Stimulated activated CD4-positive, alpha-beta T cell treated with anti-CD3 and anti-CD28 coated beads, Interleukin-12 subunit alpha, Interleukin-12 subunit beta, amount 100 ng/mL, for 4 hours (primary cell): ENCODE data around the gene OLFM4.

Source experiments
- DNase-seq: peaks from one replicate; pipeline ENCODE4 v3.0.0-alpha.2; 2020

Gene OLFM4

DNA sequence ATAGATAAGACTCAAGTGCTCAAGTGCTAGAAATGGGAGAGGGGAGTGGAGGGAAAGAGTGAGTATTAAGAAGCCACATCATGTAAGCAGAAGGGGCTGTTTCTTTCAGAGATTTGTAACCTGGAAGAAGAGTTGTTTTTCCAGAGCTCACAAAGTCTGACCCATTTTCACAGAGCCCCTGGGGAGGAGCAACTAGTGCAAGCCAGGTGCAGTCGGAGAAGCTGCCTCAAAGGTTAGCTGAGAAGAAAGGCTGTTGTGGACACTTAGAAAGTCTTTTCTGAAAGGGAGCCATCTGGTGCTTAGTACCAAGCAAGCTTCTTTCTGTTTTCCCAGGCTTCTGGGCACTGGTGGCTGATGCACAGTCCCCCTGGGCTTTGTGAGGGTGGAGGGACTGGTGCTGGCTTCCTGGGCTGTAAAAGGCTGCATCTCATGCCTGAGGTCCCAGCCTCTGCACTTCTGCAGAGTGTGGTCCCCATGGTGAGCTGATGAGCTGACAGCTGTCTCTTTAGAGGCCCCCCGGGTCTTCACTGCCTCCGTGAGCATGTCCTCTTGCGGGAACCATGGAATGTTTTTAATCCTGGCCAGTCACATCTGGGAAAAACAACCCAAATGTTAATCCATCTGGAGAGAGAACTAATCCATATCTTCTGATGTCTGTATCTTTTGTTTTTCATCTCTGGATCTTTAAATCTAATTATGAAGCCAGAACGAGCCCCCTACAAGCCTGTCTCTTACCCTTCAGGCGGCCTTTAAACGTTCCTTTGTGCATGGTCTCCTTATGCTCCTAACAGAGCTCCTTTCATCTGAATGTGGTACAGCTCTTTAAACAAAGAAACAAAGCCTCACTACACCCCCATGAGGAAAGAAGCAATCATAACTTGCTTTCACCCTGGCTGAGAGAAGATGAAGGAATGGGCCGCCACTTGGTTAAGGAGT, 40.2 kb downstream of the OLFM4 start:
- no peak for DNase-seq

DNA sequence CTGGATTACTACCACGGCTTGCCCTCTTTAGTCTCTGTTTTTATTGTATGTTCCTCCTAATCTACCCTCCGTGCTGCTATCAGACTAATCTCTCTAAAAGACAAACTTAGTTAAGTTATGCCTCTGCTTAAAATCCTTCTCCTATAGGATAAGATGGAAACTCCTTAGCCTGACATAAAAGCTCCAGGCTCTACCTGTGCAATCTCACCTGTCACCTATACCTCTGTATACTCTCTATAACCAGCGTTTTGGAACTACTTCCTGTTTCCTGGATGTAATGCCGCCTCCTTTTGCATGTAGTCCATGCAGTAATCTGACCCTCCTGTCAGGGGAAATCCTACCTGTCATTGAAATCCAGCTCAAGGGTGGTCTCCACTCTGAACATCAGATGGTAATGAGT, 41.2 kb downstream of the OLFM4 start:
- DNase-seq, result no peak

- DNase-seq, result no peak
Measured at GRCh38 chr13:53073711-53074110, 45.1 kb downstream of the OLFM4 start.

DNA sequence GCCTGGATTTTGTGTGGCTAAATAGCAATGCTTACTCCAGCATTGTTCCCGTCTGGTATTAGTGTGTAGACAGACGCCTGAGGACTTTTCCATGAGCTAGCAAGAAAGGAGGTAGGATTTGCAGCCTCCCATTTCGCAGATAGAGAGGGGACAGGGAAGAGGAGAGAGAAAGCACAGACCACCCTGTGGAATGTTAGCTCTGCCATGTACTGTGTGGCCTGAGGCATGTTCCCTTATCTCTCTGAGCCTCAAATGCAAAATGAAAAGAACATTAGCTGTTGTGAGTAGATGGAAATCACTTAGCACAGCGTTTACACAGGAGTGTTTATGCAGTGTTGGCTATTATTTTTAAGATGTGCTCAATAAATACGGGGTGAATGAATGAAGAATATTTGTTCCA, 45.5 kb downstream of the OLFM4 start:
- no peak for DNase-seq

DNA sequence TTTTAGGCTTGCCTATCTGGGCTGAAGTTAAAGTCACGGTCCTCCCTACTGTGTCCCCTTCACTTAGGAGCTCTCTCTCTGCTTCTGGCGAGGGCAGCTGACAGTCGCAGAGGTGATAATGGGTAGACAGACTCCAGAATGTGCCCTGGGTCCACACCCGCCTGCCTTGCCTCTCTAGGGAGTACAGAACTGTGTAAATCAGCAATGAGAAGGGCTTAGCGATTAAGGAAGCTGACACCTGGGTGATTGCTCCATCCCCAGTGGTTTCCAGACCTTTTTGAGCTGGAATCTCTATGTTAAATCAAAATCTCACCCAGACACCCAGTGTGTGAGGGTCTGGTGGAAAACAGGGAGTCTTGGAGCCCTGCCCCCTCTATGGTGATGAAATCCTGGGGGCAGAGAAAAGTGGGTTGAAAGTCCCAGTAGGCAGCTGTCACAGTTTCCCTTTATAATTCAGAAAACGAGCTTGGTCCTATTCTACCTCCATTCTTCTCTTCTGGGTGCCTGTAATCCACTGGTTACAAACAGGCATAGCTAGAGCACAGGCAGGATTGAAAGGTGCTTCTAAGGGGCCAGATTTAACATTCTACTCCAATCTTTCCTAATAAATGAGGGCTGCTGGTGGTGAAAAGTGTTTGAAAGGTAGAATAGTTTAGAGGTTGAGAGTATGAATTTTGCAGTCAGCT, 46.9 kb downstream of the OLFM4 start:
- no peak for DNase-seq

GRCh38 chr13:53079691-53080090, 51.1 kb downstream of the OLFM4 start:
- DNase-seq, result no peak

- DNase-seq, result no peak
Measured at GRCh38 chr13:53088871-53089270, 60.3 kb downstream of the OLFM4 start.

DNA sequence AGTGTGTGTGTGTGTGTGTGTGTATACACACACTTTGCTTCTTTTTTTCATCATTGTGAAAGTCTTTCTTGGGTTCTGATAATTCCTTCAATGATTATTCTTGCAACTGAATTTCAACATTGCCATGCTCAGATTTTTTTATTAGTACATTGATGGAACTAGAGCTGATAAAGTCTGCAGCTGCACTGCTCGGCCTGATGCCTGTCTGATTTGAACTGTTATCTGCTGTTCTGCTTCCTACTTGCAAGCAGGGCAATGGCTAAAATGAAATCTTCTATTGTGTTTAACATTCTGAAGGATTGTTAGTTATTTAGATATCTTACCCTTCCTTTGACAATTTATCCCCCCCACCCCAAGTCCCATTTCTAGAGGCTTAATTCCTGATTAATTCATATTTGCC, 61.3 kb downstream of the OLFM4 start:
- DNase-seq, result no peak

DNA sequence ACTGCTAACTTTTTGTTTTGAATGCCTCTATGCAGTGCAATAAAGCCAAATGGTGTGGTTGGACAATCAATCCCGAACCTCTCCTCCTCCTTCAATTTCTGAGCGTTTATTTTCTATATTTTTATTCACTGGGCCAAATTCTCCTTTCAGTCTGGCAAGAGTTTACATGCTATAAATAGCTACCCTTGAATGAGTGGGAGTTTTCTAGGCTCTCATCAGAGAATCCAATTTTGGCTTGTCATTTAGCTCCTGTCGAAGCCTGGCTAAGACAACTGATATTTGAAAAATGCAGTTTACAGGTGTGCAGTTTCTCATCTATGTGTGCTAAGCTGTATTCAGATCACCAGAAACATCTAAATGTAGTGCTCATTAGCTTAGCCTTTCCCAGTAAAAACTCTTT, 61.8 kb downstream of the OLFM4 start:
- no peak for DNase-seq

GRCh38 chr13:53092931-53093330, 64.3 kb downstream of the OLFM4 start:
- DNase-seq, result no peak

- DNase-seq, result no peak
Measured at GRCh38 chr13:53098455-53098854, 69.8 kb downstream of the OLFM4 start.

DNA sequence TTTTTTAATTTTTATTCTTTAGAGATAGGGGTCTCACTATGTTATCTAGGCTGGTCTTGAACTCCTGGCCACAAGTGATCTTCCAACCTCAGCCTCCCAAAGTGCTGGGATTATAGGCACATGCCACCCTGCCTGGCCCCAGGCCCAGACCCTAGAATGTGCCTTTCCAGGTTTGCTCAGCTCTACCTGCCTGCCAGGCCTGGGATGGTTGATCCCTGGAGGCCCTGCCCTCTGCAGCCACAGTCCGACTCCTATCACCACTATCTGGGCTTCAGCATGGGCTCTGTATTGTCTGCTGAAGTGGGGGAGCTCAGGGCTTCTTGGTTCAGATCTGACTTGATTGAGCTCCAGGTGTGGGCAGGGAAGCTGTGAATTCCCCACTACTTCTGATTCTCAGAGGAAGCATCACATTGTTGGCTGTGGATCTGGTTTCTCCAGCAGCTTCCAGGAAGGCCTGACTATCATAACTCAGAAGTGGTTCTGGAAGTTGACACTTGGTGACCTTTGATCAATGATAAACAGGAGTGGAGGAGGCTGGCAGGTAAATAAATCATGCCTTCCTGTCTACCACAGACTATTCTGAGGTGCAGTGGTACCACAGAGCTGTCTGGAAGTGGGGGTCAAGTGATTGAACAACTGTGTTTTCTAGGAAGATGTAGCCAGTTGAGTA, 71.9 kb downstream of the OLFM4 start:
- DNase-seq, result no peak
